Measurements from ENCODE around the gene MTCL3.

MTCL3 gene

DNA sequence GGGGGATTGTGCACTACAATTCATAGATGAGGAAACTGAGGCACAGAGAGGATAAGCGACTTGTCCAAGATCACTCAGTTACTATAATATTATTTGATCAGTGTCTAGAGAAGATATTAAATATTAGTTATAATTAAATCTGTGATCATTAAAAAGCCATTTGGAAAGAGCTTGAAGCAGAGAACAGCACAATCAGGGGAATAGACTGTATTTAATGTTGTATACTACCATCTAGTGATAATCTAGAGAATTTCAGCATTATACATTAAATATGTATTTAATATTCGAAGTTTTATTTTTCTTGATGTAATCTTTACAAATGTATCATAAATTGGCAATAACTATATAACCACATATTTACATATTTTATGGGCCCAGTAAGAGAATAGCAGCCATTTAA lies 20.1 kb upstream of the MTCL3 start:
- Histone ChIP-seq H3K9me1 (ENCODE audit: control insufficient read depth, extremely low read depth, insufficient read depth, low read length) (no peaks in the 10 kb centered on the region), H3K27ac (ENCODE audit: control insufficient read depth, insufficient read depth, low read length) (no peak overlapping the region), H3K36me3 (ENCODE audit: control insufficient read depth in 2 of 2, extremely low read depth in 1 of 2, insufficient read depth in 2 of 2, low read length in 2 of 2) (no peaks in the 10 kb centered on the region), H3K4me1 (ENCODE audit: control insufficient read depth, extremely low read depth, insufficient read depth, low read length) (no peaks in the 10 kb centered on the region), H3K27me3 (ENCODE audit: control insufficient read depth, extremely low read depth, insufficient read depth, low read length) (peaks cover 6% of the 10 kb centered on the region), H3K4me3 (ENCODE audit: control insufficient read depth in 2 of 3, extremely low read depth in 1 of 3, insufficient read depth in 2 of 3, low read depth in 1 of 3, low read length in 3 of 3) (no peak overlapping the region), H3K9me3 (ENCODE audit: control insufficient read depth, low read depth, low read length) (no peaks in the 10 kb centered on the region), H4K20me1 (ENCODE audit: control insufficient read depth, extremely low read depth, insufficient read depth, low read length) (no peaks in the 10 kb centered on the region), H3K79me2 (ENCODE audit: control insufficient read depth, insufficient read depth, low read length) (no peaks in the 10 kb centered on the region), H2AFZ (ENCODE audit: control insufficient read depth, low read length) (no peak overlapping the region), H3K9ac (ENCODE audit: control insufficient read depth, extremely low read depth, insufficient read depth, low read length) (no peak overlapping the region), H3K4me2 (ENCODE audit: control insufficient read depth, extremely low read depth, insufficient read depth, low read depth, low read length) (no peak overlapping the region)
- FAIRE-seq: no peak
- TF ChIP-seq EZH2 (IDR thresholded peaks at IDR 0.05; ENCODE audit: low read length): no peak
- TF ChIP-seq, protein P1, sequence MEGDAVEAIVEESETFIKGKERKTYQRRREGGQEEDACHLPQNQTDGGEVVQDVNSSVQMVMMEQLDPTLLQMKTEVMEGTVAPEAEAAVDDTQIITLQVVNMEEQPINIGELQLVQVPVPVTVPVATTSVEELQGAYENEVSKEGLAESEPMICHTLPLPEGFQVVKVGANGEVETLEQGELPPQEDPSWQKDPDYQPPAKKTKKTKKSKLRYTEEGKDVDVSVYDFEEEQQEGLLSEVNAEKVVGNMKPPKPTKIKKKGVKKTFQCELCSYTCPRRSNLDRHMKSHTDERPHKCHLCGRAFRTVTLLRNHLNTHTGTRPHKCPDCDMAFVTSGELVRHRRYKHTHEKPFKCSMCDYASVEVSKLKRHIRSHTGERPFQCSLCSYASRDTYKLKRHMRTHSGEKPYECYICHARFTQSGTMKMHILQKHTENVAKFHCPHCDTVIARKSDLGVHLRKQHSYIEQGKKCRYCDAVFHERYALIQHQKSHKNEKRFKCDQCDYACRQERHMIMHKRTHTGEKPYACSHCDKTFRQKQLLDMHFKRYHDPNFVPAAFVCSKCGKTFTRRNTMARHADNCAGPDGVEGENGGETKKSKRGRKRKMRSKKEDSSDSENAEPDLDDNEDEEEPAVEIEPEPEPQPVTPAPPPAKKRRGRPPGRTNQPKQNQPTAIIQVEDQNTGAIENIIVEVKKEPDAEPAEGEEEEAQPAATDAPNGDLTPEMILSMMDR (optimal IDR thresholded peaks at IDR 0.05 in 1 of 3, IDR thresholded peaks at IDR 0.05 in 1 of 3, conservative IDR thresholded peaks at IDR 0.05 in 1 of 3; ENCODE audit: extremely low read depth in 1 of 3, insufficient read depth in 2 of 3, low read length in 3 of 3): no peak
- no peak for DNase-seq (ENCODE audit: low read depth, low spot score)
- dilution Hi-C loops (cut with MboI; ENCODE audit: extremely low pct_ligation_motif_present, low sequenced_read_pairs): no loop called here

DNA sequence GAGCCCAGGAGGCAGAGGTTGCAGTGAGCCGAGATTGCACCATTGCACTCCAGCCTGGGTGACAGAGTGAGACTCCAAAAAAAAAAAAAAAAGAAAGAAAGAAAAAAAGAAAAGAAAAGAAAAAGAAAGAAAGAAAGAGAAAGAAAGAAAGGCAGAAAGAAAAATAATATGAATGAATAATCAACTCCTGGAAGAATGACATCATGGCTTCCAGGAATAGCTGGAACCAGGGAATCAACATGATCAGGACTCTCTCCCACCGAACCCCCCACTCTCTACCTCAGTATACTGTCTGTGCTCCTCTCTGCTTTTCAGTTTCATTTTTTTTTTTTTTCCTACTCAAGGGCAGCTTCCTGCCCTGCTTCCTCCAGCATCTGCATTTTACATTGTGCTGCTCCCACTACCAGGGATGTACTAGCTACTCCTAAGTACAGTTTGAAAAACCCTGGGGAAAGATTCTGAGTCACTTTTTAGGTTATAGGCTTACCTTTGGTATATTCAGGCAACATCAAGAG lies 19.7 kb upstream of the MTCL3 start:
- no peaks in the 10 kb centered on the region for H3K36me3 ChIP-seq (ENCODE audit: control insufficient read depth in 2 of 2, extremely low read depth in 1 of 2, insufficient read depth in 2 of 2, low read length in 2 of 2)
- no peak overlapping the region for H3K4me2 ChIP-seq (ENCODE audit: control insufficient read depth, extremely low read depth, insufficient read depth, low read depth, low read length)
- H3K27me3 ChIP-seq (ENCODE audit: control insufficient read depth, extremely low read depth, insufficient read depth, low read length): peaks cover 6% of the 10 kb centered on the region
- H3K79me2 ChIP-seq (ENCODE audit: control insufficient read depth, insufficient read depth, low read length): no peaks in the 10 kb centered on the region
- H4K20me1 ChIP-seq (ENCODE audit: control insufficient read depth, extremely low read depth, insufficient read depth, low read length): no peaks in the 10 kb centered on the region
- no peak overlapping the region for H3K4me3 ChIP-seq (ENCODE audit: control insufficient read depth in 2 of 3, extremely low read depth in 1 of 3, insufficient read depth in 2 of 3, low read depth in 1 of 3, low read length in 3 of 3)
- no peaks in the 10 kb centered on the region for H3K9me1 ChIP-seq (ENCODE audit: control insufficient read depth, extremely low read depth, insufficient read depth, low read length)
- no peak for TF ChIP-seq EZH2 (IDR thresholded peaks at IDR 0.05; ENCODE audit: low read length)
- TF ChIP-seq, protein P1 (optimal IDR thresholded peaks at IDR 0.05 in 1 of 3, IDR thresholded peaks at IDR 0.05 in 1 of 3, conservative IDR thresholded peaks at IDR 0.05 in 1 of 3; ENCODE audit: extremely low read depth in 1 of 3, insufficient read depth in 2 of 3, low read length in 3 of 3): no peak
- H2AFZ ChIP-seq (ENCODE audit: control insufficient read depth, low read length): no peak overlapping the region
- no peak overlapping the region for H3K27ac ChIP-seq (ENCODE audit: control insufficient read depth, insufficient read depth, low read length)
- no peak overlapping the region for H3K9ac ChIP-seq (ENCODE audit: control insufficient read depth, extremely low read depth, insufficient read depth, low read length)
- dilution Hi-C loops (cut with MboI; ENCODE audit: extremely low pct_ligation_motif_present, low sequenced_read_pairs): no loop called here
- FAIRE-seq (no peak), DNase-seq (ENCODE audit: low read depth, low spot score) (no peak)
- no peaks in the 10 kb centered on the region for H3K4me1 ChIP-seq (ENCODE audit: control insufficient read depth, extremely low read depth, insufficient read depth, low read length)
- H3K9me3 ChIP-seq (ENCODE audit: control insufficient read depth, low read depth, low read length): no peaks in the 10 kb centered on the region

All from keratinocyte (primary cell).